GM21723 (cell line): ENCODE results near the gene SMNDC1.
A peak's percentile ranks its signal among the peaks of the same experiment; 100 is the strongest.
"Not testable (repeated sequence)": the region's sequence is repeated elsewhere in the genome, so short reads cannot be mapped to it uniquely, and the experiment has no call there.

Source experiments
- ATAC-seq: cut with Tn5 transposase; IDR thresholded peaks from one replicate; pipeline ENCODE4 v1.9.1; 2021; ENCODE audit warnings: mild to moderate bottlenecking, moderate library complexity; ENCODE audit not compliant: unreplicated experiment

Gene SMNDC1

GRCh38 chr10:110304780-110305421, at the start of gene SMNDC1:
SMNDC1 (minus strand) TSS chr10:110304920; CDS start chr10:110303587, 1,333 bp downstream.
- ATAC-seq: peak; percentile 89

DNA sequence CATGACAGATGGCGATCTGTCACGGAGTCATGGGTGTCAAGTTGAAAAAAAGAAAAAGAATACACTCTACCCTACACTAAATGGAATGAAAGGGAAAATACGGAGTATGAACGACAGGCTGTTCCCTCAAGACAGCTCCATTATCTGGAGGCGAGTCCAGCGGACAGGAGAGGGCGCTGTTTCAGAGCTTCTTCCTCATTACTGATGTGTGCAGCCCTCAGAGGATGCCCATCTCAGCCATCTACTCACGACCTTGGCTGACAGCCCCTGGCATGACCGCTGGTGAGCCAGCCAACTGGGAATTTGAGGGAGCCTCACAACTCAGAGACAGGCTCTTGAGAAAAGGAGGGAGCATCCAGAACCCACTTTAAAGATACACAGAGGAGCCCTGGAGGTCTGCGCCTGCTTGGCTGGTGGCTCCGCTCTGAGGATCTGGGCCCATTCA, 49.6 kb upstream of the SMNDC1 start:
- ATAC-seq: peak; percentile 24

- ATAC-seq: no peak
These were observed 48.8 kb upstream of the SMNDC1 start for GRCh38 chr10:110353244-110354119.

DNA sequence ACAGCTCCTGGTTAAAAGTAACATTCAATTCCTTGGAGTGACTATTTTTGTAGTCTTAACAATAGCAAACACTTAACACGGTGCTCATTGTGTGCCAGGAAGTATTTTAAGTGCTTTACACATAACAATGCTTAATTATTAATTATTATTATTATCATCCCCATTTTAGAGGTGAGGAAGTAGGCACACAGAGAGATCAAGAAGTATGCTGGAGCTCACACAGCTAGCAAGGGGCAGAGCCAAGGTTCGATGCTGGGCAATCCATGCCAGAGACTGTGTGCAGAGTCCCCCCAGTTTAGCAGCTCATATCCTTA, 48.2 kb upstream of the SMNDC1 start:
- ATAC-seq: no peak

DNA sequence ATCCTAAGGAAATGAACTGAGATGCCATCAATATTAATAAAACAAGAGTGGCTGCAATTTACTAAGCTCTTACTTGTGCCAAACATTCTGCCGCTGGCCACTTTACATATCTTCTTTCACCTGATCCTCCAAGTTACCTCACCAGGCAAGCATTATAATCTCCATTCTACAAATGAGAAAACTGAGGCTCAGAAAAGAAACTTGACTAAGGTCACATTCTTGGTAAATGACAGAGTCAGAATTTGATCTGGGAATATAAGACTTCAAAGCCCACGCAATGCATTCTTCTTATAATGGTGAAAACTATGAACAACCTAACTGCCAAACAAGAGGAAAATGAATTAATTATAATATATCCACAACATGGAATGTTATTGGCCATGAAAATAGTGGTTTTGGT, 46.1 kb upstream of the SMNDC1 start:
- no peak for ATAC-seq

GRCh38 chr10:110349831-110350230, 45.1 kb upstream of the SMNDC1 start:
- ATAC-seq: no peak

DNA sequence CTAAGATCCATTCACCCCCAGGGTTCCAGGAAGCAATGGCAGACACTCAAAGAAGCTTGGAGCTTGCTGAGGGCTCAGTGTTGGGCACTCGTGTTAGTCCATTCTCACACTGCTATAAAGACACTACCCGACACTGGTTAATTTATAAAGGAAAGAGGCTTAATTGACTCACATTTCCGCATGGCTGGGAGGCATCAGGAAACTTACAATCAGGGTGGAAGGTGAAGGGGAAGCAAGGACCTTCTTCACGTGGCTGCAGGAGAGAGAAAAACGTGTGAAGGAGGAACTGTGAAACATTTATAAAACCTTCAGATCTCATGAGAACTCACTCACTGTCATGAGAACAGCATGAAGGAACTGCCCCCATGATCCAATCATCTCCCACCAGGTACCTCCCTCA, 44.7 kb upstream of the SMNDC1 start:
- no peak for ATAC-seq

DNA sequence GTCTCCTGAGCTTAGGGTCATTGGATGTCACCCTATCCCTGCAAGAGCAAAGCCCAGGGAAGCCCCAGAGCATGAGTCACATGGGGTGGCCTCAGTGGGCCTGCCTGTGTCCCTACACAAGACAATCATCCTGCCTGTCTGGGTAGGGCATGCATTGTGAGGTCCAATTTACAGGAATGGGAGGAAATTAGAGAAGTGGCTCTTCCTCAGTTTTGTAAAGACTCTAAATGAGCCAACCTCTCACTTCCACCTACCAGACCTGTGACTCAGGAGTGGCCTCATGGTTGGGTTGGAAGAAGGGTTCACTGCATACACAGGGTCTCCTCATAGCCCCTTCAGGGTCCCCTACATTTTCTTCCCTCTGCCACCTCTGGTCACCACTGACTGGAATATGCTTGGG, 43.6 kb upstream of the SMNDC1 start:
- ATAC-seq: no peak

DNA sequence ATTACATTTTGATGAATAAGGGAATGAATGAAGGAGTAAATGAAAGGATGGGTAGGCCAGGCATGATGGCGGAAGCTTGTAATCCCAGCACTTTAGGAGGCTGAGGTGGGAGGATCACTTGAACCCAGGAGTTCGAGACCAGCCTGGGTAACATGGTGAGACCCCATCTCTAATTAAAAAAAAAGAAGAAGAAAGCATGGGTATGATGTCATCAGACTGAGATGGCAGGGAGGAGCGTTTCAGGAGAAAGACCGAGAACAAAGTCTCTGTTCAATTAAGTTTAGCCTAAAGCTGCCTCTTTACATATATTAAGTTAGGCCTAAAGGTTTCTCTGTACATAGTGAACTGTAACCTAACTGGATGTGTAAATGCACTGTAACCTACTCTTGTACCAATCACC, 42.2 kb upstream of the SMNDC1 start:
- ATAC-seq: no peak

DNA sequence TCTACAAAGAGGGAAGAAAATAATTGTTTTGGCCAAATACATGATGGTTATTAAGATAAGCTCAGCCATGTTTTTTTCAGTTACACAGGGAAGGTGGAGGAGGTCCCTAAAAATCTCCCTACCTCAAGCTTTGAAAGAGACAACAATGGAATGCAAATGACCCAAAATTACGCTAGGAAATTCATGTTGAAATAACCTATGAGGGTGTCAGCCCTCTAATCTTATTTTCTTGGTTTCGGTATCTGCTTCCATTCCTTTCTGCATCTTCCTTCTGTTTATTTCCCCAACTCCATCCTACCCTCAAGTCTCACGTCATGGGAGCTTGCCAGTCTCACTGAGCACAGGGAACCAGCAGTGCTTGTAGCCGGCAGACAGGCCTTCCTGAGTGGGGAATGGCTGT, 40.6 kb upstream of the SMNDC1 start:
- no peak for ATAC-seq

- no peak for ATAC-seq
These were observed 39.9 kb upstream of the SMNDC1 start for GRCh38 chr10:110344622-110345021.

- ATAC-seq: no peak
These were observed 39.2 kb upstream of the SMNDC1 start for GRCh38 chr10:110343947-110344346.

DNA sequence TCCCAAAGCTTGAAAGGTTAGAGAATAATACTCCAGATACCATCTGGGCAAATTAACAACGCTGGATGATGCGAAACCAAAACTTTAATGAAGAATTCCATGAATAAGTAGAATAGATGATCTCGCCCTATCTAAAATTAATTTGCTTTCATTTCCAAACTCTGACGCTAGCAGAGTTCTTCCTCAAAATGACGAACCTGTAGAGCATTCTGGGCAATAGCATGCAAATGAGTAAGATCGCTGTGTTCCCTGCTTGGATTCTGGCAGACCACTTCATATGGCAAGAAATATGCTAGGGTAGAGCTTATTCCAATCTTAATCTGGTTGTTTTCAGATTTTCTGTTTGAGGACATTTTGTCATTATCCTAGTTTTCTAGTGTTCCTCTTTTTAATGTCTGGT, 36.1 kb upstream of the SMNDC1 start:
- ATAC-seq: no peak

GRCh38 chr10:110340122-110340521, 35.4 kb upstream of the SMNDC1 start:
- ATAC-seq: no peak

DNA sequence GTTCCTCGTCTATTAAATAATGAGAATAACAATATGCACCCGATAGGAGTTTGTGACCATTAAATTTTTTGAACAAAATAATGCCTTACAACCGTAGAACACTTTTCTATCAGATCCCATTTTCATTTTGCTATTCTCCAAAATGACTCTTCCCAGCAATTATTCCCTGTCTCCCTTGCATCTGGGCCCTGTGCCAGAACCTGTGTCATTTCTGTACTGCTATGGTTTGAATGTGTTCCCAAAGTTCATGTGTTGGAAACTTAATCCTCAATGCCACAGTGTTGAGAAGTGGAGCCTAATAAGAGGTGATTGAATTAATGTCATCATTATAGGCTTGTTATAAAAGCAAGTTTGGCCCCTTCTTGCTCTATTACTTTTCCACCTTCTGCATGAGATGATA, 33.2 kb upstream of the SMNDC1 start:
- no peak for ATAC-seq

DNA sequence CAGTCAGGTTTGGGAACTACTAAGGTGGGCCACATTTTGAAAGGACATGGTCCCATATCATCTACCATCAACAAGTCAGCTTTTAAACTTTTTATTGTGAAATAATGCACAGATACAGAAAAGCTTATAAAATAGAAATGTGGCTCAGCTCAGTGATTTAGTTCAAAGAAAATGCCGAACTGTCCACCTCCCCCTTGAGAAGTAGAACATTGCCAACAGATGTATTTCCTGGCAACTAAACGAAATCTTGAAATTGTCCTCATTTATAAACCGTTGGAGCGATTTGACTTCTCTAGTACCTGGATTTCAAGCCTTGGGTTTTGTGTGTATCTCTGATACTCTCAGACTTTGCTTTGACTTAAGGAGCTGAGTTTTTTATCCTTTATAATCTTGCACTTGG, 32.7 kb upstream of the SMNDC1 start:
- no peak for ATAC-seq

GRCh38 chr10:110336111-110336721, 31.5 kb upstream of the SMNDC1 start:
- ATAC-seq: no peak

GRCh38 chr10:110335314-110336064, 30.8 kb upstream of the SMNDC1 start:
- no peak for ATAC-seq

DNA sequence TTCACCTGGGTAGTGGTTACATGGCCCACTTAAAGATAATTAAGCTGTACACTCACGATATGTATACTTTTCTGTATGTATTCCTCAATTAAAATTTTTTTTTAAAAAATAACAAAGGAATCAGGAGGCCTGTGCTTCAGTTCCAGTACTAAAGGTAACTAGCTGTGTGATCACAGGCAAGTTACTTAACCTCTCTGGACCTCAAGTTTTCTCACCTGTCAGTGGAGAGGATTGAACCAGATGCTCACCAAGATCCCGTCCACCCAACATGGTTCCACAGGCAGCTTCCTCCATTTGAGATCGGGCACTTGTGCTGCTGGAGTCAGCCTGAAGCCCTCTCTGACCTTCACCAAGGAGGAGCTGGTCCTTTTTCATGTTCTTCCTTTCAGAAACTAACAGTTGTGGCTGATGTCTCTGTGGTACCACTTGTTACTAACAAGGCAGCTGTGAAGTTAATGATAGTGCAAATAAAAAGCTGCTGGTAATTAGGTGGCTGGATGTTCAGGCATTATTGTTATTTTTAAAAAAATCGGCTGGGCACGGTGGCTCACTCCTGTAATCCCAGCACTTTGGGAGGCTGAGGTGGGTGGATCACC, 29.4 kb upstream of the SMNDC1 start:
- no peak for ATAC-seq

GRCh38 chr10:110331226-110331795, 26.6 kb upstream of the SMNDC1 start:
- ATAC-seq: not testable (repeated sequence)

DNA sequence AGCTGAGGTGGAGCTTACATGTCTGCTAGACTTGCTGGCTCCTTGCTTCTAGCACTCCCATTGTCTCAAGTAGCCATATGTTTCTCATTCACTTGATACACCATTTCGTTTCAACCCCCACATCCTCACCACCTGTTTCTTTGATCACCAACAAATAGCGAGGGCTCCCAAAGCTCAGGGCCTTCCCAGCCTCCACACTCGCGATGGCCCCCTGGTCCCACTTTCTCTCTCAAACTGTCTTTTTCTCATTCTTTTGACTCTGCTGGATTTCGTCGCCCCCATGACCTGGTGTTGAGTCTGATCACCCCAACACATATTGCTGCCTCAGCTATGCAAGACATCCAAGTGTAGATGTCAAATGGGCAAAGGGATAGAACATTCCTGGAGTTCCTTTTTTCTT, 26.0 kb upstream of the SMNDC1 start:
- no peak for ATAC-seq
